T-helper 1 cell (primary cell): ENCODE data around the gene GTPBP4.

Experiments used
- DNase-seq, 5 donors: peaks; one replicate each; pipeline ENCODE4 v3.0.0-alpha.2; 2012 to 2020
- total RNA-seq, 4 donors: gene quantifications; one replicate each; lab custom pipeline; 2026; lab: John Stamatoyannopoulos, UW

GTPBP4 gene
- total RNA-seq, result 45.4 to 58.6 (median 53.4) reads per million in 4 donors

DNA sequence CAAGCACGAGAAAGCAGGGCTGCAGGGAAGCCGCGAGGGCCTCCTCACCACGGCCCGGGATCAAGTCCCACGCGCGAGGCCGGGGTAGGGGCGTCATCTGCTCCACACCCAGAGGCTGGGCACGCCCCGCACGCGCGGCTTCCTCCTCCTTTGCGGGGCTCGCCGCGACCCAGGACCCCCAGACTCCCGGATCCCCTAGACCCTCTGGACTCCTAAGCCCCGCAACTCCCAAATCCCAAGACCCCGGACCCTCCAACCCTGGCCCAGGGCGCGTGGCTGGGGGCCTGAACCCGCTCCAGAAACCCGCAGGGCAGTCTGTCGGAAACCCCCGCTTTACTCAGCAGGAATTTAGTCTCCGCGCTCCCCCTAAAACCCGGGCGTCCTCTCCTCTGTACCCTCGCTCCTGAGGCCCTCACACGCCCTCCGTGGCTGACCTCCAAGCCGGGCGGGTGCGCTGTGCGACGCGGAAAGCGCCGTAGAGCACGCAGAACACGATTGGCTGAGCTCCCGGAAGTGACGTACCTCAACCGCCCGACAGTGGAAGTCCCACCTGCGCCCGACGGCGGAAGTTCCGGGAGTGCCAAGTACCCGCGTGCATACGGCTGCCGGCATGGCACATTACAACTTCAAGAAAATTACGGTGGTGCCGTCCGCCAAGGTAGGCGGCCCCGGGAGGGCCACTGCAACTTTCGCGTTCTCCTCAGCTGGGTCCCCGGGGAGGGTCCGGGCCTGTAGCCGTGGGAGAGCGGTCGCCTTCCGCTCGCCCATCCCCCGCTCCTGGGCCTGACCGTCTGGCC lies at the start of gene GTPBP4:
Gene GTPBP4 (plus strand): TSS at position 565 of the 797 bp plus-strand sequence. CDS start 46 bp downstream, at position 611.
- DNase-seq, result peak; percentile 92 to 97 (median 96)

DNA sequence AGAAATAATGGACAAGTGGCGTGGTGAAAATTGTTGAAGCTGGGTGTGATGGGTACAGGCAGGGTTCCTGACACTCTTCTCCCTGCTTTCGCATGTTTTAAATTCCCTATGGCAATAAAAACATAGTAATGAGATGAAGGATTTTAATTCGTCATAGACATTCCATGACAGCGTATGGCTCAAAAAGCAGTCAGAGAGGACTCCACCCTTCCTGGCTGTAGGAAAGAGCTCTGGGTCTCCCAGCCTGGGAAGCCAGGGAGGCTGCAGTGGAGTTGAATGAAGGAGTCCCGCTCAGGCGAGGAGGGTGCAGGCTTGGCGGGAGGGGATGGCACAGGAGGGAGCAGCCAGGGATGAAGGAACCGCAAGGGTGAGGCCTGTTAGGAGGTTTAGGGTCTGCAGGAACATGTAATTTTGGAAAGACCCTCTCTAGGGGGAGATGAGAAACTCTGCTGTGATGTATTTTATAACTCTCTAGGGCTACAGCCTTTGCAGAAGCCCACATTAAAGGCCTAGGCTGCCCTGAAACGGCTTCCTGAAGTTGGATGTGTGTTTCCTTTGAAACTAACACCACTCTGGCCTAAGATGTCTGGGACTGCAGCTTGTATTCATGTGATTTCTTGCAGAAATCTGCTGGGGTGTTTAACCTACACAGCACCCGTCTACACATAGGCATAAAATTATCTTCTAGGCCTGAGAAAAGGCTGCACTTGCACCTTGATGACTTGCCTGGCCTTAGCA lies 49.1 kb upstream of the GTPBP4 start:
- no peak for DNase-seq

DNA sequence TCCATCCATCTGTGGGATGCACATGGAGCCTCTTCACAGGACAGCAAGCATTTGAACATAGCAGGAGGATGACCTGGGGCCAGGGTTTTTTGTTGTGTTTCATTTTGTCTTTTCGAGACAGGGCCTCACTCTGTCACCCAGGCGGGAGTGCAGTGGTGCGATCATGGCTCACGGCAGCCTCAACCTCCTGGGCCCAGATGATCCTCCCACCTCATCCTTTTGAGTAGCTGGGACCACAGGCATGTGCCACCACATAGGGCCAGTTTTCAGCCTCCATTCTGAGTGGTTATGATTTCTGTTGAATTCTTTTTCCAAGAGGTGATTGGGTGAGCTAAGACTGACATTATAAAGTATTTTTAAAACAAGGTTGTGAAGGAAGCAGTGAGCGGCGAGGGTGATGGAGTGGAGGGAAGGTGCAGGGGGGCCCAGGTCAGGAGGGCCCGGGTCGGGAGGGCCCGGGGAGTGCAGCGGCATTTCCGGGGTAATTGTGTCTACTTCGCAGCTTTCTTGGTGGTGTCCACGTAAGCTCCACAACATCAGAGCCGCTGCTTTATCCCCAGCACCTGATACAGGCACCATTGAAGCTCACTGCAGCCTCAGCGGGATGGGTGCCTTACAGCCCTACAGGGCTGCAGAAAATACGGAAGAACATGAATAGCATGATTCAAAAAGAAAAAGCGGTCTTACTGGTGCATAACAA lies 44.8 kb upstream of the GTPBP4 start:
- DNase-seq, result no peak

DNA sequence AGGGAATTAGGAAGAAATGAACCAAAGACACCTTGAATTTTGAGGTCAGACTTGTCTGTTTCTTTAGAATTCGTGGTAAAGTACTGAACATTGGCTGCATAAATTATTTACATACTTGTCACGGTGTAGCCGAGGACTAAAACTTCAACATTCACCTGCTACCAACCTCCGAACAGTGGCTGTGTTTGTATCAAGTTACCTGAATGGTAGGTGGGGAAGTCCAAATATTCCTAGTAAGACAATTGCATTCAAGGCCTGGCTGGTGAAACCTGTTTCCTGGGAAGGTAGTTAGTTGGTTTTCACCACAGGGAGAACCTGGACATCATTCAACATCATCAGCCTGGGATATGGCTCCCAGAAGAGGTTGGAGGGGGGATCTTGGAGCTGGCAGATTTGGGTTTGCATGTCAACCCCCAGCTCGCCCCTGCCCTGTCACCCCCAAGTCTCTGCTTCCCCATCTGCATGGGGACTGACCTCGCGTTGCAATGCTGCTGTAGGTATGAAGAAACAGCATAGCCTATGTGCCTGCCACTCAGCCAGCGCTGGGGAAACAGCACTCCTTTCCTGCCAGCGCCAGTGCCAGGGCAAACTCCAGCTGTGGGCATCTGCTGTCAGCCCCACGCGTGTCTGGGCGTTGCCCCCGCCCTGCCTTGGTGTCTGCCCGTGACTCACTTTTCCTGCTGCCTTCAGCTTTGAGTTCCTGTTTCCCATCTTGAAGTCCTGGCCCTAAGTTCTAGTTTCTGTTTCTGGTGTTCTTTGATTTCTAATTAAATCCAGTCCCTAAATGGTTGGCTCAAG lies 44.0 kb upstream of the GTPBP4 start:
- DNase-seq, result peak in 1 of 5 donors; percentile 36

DNA sequence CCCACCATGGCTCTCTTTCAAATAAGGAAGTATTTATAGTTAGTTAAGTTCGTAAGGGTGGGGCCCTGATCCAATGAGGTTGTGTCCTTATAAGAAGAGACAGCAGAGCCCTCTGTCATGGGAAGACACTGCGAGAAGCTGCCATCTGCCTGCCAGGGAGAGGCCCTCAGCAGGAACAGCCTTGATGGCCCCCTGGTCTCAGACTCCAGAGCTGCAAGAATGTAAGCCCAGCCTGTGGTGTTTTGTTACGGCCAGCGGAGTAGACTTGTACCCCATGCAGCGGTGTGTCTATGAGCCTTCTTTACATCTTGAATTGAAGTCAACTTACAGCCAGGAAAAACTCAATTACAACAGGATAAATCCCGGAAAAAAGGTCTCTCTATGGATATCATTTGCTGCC lies 42.5 kb upstream of the GTPBP4 start:
- DNase-seq, result no peak

DNA sequence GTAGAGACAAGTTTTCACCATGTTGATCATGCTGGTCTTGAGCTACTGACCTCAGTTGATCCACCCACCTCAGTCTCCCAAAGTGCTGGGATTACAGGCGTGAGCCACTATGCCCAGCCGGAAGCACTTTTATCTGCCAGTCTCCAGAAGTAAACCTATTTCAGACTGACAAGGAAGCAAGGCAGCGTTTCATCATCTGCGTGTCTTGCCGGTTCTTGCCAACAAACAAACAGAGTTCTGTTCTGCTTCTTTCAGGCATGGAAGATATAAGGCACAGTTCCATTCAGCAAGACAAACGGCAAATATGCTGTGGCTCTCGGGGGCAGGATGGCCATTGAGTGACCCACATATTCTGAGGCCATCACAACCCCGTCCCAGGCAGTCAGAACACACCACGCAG lies 41.2 kb upstream of the GTPBP4 start:
- DNase-seq, result no peak

DNA sequence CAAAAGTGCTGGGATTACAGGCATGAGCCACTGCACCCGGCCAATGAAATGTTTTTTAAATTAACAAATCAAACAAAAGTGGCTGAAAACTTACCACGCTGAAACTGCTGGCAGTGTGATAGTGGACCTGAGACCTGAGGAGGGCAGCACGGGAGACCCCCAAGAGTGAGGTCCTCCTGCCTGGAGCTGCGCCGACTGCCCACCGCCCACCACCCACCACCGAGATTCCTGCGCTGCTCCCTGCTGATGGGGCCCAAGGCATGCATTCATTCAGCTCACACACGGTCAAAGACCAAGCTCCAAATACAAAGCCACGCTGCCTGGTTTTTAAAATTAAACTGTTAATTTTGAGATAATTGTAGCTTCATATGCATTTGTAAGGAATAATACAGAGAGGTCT lies 40.4 kb upstream of the GTPBP4 start:
- no peak for DNase-seq

DNA sequence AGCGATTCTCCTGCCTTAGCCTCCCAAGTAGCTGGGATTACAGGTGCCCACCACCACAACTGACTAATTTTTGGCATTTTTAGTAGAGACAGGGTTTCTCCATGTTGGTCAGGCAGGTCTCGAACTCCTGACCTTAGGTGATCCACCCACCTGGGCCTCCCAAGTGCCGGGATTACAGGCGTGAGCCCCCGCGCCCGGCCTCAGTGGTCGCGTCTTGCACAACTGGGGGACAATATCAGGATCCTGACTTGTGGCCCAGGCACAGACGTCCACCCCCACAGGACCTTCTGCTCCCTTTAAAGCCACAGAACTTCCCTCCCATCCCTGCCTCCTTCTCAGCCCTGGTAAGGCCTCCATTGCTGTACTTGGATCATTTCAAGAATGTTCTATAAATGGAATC lies 39.9 kb upstream of the GTPBP4 start:
- DNase-seq, result no peak

DNA sequence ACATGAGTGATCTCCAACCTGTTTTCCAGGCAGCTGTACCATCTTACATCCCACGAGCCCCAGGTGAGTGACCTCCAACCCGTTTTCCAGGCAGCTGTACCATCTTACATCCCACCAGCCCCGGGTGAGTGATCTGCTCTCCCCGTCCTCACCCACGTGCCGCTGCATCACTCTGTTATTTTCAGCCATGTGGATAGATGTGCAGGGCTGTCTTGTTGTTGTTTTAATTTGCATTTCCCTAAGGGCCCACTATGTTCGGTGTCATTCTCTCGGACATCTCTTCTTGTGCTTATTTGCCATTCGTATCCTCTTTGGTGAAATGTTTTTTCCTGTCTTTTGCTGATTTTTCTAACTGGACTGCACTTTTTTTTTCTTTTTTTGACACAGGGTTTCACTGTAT lies 38.8 kb upstream of the GTPBP4 start:
- DNase-seq, result no peak

DNA sequence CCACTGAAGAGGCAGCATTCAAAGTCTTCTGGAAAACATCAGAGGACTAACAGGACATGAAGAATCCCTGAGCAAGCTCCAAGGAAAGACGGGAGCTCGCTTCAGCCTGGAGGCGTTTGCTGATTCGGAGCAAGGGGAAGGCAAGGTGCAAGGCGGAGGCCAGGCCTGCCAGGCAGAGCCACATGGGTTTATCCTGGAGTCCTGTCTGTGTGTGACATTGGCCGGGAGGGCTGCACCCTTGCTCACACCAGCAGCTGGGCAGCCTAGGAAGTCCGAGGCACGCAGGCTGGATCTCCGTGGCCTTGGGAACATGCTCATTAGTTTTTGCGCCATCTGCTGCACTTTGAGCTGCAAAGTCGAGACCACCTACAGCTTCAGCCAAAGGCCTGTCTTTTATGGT lies 34.4 kb upstream of the GTPBP4 start:
- DNase-seq, result no peak

DNA sequence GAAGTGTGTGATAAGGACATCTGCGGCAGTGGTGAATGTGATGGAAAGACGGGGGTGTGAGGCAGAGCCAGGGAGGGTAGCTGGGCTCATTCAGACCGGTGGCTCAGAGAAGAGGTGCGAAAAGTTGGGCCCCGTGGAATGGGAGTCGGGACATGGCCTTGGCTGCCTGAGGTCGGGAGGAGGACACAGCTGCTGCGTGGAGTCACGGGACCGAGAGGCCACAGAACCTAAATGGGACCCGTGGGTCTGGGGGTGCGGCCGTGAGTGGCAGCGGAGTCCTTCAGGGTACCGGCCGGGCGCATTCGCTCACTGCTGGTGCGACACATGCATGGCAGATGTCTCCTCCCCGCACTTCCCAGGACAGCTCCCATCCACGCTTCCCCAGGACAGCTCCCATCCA lies 33.8 kb upstream of the GTPBP4 start:
- no peak for DNase-seq

DNA sequence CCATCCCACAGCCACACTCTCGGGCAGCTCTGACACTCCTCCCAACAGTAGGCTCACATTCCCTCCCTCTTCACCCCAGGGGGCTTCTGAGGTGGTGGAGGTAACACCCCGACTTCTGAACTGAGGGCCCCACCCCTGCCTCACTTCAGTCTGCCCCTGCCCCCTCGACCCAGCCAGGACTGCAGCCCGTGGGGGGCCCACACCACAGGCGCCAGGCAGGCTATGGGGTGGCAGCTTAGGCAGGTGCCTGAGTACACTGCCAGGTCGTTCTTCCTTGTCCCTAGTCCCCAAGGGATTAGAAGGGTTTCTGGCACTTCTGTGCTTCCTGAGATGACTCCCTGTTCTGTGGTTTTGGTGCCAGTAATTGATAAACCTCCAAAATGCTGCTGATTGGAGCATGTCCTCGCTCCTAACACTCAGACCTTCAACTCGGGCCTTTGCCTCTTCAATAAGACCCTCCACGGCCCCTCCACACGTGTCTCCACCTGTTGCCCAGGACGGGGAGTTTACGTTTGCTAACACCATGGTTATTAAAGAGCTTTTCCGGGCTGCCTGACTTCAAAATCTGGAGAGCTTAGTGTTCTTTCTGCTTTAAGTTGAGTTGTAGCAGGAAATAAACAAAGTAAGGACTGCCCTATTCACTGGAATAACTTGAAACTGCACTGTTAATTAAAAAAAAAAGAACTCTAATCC lies 33.0 kb upstream of the GTPBP4 start:
- no peak for DNase-seq

DNA sequence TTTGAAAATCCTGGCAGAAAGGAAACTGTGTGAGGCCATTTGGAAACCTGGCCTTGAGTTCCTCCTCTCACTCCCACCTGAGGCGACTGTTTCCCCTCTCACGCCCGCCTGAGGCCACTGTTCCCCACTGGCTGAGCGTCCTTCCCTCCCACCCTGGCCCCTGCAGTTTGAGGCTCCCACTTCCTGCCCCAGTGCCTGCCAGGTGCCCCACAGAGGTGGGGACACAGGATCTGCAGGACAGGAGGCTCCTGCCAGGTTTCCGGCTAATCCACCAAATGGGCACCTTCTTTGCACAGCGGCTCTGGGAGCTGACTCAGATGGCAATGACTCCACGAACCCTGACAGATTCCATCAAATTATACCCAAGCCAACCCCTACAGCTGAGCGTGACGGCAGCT lies 32.4 kb upstream of the GTPBP4 start:
- DNase-seq, result no peak

DNA sequence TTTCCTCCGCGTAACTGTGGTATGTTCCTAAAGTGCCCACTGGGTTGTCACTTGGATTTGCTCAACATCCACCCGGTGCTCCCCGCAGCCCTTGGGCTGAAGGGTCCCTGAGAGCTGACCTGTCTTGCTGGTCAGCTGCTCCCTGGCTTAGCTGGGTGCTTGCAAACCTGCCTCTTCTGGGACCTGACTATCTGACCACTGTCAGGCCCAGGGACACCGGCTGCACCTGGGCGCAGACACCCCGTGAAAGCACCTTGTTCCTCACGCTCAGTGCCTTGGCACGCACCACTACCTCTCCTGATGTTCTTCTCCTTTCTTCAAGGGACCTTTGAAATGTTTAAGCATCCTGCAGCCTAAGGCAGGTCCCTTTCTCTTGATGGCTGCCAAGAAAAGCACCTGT lies 30.1 kb upstream of the GTPBP4 start:
- DNase-seq, result no peak

DNA sequence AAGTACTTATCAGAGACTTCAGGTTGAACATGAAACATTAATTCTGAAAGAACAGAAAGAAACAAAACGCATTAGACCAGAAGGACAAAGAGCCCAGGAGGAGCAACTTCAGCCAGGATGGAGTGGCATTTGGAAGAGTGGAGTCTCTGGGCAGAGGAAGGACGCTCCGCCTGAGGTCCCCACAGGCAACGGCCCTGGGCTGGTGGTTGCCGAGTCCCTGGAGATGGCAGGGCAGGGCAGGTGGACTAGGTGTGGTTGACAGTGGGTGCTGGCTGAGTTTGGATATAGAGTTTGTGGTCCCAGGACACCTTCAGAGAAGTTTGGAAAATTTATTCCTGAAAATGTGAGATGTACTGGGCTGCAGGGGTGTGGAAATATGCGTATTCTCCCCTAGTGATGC lies 29.4 kb upstream of the GTPBP4 start:
- no peak for DNase-seq

DNA sequence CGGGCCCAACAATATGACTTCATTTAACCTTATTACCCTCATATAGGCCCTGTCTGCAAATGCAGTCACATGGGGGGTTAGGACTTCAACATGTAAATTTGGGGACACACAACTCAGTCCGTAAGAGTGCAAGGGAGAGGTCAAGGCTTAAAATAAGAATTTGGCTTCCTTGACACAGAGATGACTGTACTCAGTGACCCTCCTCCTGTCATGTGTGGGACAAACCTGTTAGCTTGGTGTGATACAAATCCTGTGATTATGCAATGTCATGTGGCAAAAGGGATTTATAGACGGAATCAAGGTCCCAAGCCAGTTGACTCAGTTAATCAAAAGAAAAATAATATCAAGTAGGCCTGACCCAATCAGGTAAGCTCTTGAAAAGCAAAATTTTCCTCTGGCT lies 25.9 kb upstream of the GTPBP4 start:
- no peak for DNase-seq

DNA sequence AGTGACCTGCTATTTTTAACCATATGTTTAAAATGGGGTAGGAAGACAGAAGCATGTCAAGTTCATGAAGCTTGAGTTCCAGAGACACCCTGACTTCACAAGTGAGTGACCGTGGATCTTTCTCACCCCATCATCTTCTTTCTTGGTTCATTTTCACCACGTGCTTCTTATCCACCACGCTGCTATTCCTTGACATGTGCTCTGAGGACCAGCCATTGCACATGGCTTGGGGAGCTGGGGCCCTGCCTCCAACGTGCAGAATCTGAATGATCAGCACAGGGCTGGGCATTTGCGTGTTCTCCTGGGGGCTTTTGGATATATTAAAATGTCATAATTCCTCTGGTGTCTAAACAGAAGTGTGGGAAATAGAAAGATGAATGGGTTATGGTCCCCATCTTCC lies 25.0 kb upstream of the GTPBP4 start:
- DNase-seq, result no peak

DNA sequence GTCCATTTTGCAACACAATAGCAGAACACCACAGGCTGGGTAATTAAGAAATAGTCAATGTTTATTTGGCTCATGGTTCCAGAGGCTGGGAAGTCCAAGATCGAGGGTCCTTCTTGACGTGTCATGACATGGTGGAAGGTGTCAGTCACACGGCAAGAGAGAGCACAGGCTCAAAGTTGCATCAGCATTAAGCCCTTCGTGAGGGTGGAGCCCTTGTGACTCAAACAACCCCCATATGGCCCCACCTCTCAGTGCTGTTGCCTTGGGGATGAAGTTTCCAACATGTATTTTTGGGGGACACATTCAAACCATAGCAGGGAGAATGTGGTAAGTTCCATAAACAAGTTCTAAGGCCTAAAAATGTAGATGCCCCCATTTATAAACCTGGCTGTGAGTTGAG lies 24.6 kb upstream of the GTPBP4 start:
- no peak for DNase-seq

DNA sequence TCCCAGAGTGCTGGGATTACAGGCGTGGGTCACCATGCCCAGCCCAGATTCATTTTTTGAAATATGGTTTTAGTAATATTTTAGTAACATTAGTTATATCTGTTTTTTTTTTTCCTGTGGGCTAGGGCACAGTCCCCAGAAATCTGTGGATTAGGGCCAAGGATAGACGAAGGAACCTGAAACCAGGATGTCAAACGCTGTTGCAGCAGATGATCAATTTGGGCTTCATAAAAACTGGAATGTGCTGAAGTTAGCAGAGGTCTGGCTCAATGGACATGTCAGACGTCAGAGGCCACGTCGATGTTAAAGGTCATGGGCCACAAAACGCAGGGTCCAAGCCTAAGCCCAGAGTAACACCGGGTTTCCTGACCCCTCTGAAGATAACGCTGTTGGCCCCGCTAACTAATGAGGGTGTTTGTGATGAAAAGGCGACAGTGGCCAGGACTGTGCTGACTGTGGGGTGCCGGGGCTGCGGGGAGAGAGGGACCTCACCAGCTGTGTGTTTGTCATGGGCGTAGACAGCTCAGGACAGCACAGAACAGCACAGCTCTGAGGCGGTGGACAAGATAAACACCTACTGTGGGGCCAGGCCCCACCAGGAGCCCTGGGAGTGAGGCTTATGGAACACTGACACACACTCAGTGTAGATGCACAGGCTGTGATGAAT lies 23.8 kb upstream of the GTPBP4 start:
- DNase-seq, result no peak

DNA sequence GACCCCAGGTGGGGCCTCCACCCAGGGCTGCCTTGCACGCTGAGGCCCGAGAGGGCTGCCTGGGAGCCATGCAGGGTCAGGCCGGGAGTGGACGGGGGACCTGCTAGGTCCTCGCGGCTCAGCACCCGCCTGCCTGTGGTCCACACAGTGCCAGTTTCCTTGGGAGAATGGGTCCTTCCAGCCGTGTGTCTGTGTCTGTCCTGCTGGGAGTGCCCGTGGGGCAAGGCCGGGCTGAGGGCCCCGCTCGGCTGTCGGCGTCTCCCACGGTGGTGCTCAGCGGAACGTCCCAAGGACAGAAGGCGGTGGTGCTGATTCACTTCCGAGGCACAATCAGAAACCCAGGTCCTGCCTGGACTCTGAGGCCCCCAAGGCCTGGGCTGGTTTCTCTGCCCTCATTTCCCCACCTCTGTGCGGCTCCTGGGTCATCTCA lies 23.2 kb upstream of the GTPBP4 start:
- no peak for DNase-seq

DNA sequence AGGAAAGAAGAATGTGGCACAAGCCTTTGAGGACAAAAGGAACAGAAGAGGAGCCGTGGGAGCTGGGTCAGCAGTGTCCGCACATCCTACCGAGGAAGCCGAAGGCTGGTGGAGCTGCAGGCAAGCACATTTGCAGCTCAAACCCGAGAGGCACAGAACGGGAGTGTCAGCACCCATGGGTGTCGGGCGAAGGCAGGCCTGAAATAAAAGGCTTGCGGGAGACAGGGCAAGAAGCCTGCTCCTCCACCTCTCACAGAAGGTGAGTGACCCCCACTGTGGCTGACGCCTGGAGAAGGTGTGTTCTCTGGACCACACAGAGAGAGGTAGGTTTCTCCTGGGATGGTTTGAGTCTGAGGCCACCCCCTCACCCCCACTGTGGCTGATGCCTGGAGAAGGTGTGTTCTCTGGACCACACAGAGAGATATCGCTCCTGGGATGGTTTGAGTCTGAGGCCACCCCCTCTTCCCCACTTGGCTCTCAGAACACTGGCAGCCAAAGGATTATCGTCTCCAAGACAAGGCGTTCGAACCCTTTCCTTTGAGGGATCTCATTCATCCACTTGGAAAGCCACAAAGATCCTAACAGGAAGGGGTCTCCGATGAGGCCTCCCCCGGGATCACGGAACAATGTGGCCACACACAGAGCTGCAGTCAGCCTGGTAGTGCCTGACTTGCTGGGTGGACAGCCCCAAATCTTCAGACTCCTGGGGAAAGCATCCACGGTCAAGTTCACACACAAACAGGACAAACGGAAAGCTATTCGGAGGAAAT lies 21.6 kb upstream of the GTPBP4 start:
- DNase-seq, result no peak
